HL-60 (cell line): ENCODE data around the gene GAST.
"Not testable (repeated sequence)": the region's sequence is repeated elsewhere in the genome, so short reads cannot be mapped to it uniquely, and the experiment has no call there.

Experiments
- DNase-seq, 2 experiments: peaks; one replicate each; pipeline ENCODE4 v3.0.0-alpha.2; 2010 to 2020; ENCODE audit warnings: low read depth in 1 of 2, low spot score in 1 of 2
- H3K27ac ChIP-seq: fragments of 250-450 bp; sonication (Bioruptor Pico); replicated peaks from 2 replicates; pipeline ENCODE4 v1.5.1; 2020; ENCODE audit warnings: mild to moderate bottlenecking, moderate library complexity
- H3K27me3 ChIP-seq: fragments of 250-450 bp; sonication (Bioruptor Pico); 2 replicates; pipeline ENCODE4 v1.5.1; 2021; ENCODE audit warnings: mild to moderate bottlenecking, moderate library complexity; ENCODE audit not compliant: insufficient read depth, poor library complexity, severe bottlenecking
- H3K4me3 ChIP-seq: replicated peaks from 2 replicates; pipeline ENCODE4 v1.5.1; 2011; ENCODE audit warnings: mild to moderate bottlenecking, control low read depth, low read length; ENCODE audit not compliant: insufficient read depth
- CTCF ChIP-seq: IDR thresholded peaks from one replicate; pipeline ENCODE4 v1.5.1; 2011; ENCODE audit warnings: low read length, control low read depth, inconsistent platforms; ENCODE audit not compliant: insufficient read depth
- GABPA ChIP-seq: IDR thresholded peaks from 2 replicates; pipeline ENCODE4 v1.6.1; 2012; ENCODE audit warnings: low read depth
- POLR2AphosphoS5 ChIP-seq: IDR thresholded peaks from 2 replicates; pipeline ENCODE4 v1.6.1; 2012; ENCODE audit warnings: low read depth
- REST ChIP-seq: IDR thresholded peaks from 2 replicates; pipeline ENCODE4 v1.6.1; 2012; ENCODE audit warnings: low read depth; ENCODE audit not compliant: insufficient replicate concordance
- SPI1 ChIP-seq: IDR thresholded peaks from 2 replicates; pipeline ENCODE4 v1.6.1; 2012; ENCODE audit warnings: low read depth, mild to moderate bottlenecking, borderline replicate concordance

Gene GAST

GRCh38 chr17:41666708-41667279 is 45.3 kb upstream of the GAST start:
- Histone ChIP-seq H3K27ac (peak overlapping the region; percentile 78), H3K27me3 (no peaks in the 10 kb centered on the region), H3K4me3 (peak overlapping the region; percentile 26)
- TF ChIP-seq CTCF, result peak; percentile 87
- 0 out of 2 replicates have a peak, but pooled peaks have one; percentile 0 for TF ChIP-seq SPI1
- TF ChIP-seq REST, result no peak
- peak in 1 of 2 experiments; percentile 85 for DNase-seq

GRCh38 chr17:41667280-41668041 is 44.7 kb upstream of the GAST start:
- Histone ChIP-seq H3K27me3 (no peaks in the 10 kb centered on the region), H3K27ac (peak overlapping the region; percentile 78), H3K4me3 (no peak overlapping the region)
- DNase-seq, result no peak
- TF ChIP-seq CTCF (no peak), POLR2AphosphoS5 (no peak), GABPA (no peak), SPI1 (no peak), REST (no peak)

- Histone ChIP-seq H3K4me3 (no peak overlapping the region), H3K27me3 (no peaks in the 10 kb centered on the region), H3K27ac (no peak overlapping the region)
- TF ChIP-seq REST (no peak), POLR2AphosphoS5 (no peak), GABPA (no peak), SPI1 (no peak), CTCF (no peak)
- no peak for DNase-seq
These were observed 40.0 kb upstream of the GAST start for GRCh38 chr17:41672153-41672552.

- not testable (repeated sequence) for DNase-seq, H3K27me3 ChIP-seq, H3K27ac ChIP-seq, H3K4me3 ChIP-seq
These were observed 36.7 kb upstream of the GAST start for GRCh38 chr17:41675157-41676057.
